Activated naive CD4-positive, alpha-beta T cell treated with anti-CD3 and anti-CD28 coated beads, Interleukin-2, amount 50 U/mL, for 24 hours (primary cell): ENCODE measurements around the gene CNKSR2.
"Not testable (repeated sequence)": the region's sequence is repeated elsewhere in the genome, so short reads cannot be mapped to it uniquely, and the experiment has no call there.

ENCODE experiments used
- H3K27ac Mint-ChIP-seq: one replicate; pipeline ENCODE4 v1.8.0; 2021; ENCODE audit warnings: mild to moderate bottlenecking, mixed read lengths
- H3K27me3 Mint-ChIP-seq: one replicate; pipeline ENCODE4 v1.8.0; 2021; ENCODE audit warnings: mixed read lengths
- H3K36me3 Mint-ChIP-seq: one replicate; pipeline ENCODE4 v1.8.0; 2021; ENCODE audit warnings: mixed read lengths
- H3K4me1 Mint-ChIP-seq: one replicate; pipeline ENCODE4 v1.8.0; 2021; ENCODE audit warnings: mixed read lengths
- H3K4me3 Mint-ChIP-seq: one replicate; pipeline ENCODE4 v1.8.0; 2021; ENCODE audit warnings: mild to moderate bottlenecking, mixed read lengths
- H3K9me3 Mint-ChIP-seq: one replicate; pipeline ENCODE4 v1.8.0; 2021; ENCODE audit warnings: mixed read lengths

The CNKSR2 gene

DNA sequence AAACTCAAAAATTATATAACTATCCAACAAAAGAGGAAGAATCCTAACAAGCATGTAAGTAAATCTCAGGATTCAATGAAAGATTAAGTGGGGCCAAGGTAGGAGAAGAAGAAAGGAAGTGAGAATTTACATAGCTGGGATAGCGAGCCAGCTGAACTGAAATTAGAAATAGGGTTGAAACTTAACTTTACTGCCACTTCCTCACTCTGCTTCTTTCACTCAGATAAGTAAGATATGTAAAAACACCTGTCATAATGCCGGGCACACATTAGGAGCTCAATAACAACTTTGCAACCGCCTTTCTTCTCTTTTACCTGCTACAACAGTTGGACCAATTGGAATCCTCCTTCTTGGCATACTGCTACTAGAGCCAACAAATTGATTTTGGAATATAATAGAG lies 129.4 kb downstream of the CNKSR2 start:
- Mint-ChIP-seq H3K4me1 (peaks cover 9% of the 10 kb centered on the region), H3K27me3 (no peaks in the 10 kb centered on the region), H3K9me3 (no peaks in the 10 kb centered on the region), H3K36me3 (peaks cover 11% of the 10 kb centered on the region), H3K27ac (no peak overlapping the region), H3K4me3 (no peak overlapping the region)

DNA sequence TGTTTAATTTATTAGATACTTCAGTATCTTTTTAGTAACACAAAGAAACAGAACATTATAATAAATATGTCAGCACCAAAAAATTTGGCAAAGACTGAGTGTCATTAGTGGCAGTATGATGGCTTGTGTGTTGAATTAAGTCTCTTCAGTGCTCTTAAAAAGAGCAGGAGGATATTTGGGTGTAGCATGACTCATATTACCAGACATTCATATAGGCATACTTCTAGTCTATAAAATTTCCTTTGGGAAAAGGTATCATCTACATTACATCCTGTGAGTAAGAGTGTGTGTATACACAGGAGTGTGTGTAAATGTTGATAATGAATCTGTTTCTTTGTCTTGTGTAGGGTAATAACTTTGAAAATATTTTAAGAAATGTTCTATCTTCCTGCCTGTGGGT lies 135.7 kb downstream of the CNKSR2 start:
- no peaks in the 10 kb centered on the region for H3K9me3 Mint-ChIP-seq
- H3K4me3 Mint-ChIP-seq: no peak overlapping the region
- H3K36me3 Mint-ChIP-seq: peaks cover 15% of the 10 kb centered on the region
- no peaks in the 10 kb centered on the region for H3K27me3 Mint-ChIP-seq
- no peak overlapping the region for H3K27ac Mint-ChIP-seq
- H3K4me1 Mint-ChIP-seq: peaks cover 9% of the 10 kb centered on the region

DNA sequence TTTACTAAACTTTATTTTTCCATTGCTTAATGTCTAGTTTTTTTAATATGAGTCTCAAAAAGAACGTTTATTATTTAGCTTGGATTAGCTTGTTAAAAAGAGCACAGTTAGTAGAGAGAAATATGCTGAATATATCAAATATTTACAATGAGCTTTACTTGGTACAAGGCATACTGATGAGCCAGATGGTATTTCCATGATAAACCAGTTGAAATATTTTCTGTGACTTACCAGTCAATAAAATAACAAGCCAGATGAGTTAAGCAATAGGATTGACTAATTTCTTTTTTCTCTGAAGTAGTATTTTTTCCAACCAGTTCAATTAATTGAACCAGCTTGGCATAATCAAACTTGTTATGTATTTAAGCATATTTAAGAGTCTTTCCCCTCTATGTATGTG lies 149.8 kb downstream of the CNKSR2 start:
- Mint-ChIP-seq H3K27ac (no peak overlapping the region), H3K4me3 (no peak overlapping the region), H3K9me3 (no peaks in the 10 kb centered on the region), H3K4me1 (peaks cover 5% of the 10 kb centered on the region), H3K36me3 (peaks cover 2% of the 10 kb centered on the region), H3K27me3 (no peaks in the 10 kb centered on the region)

DNA sequence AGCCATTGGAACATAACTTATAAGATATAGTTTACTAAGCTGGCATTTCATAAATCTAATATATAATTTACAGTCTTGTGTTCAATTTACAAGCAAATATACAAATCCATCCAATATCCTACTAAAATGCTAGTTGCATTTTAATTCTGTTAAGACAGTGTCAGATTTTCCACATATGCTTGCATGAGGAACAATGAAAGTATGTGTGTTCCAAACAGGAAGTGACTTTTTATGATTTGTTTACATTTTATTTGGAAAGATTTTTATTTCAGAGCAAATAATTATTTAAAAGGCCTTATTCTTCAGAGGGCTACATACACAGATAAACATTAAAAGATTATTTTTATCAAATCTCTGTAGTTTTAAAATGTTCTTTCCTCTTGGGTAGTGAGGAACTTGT lies 153.9 kb downstream of the CNKSR2 start:
- Mint-ChIP-seq H3K36me3 (peaks cover 7% of the 10 kb centered on the region), H3K4me1 (no peaks in the 10 kb centered on the region), H3K4me3 (no peak overlapping the region), H3K9me3 (no peaks in the 10 kb centered on the region), H3K27ac (no peak overlapping the region), H3K27me3 (no peaks in the 10 kb centered on the region)

DNA sequence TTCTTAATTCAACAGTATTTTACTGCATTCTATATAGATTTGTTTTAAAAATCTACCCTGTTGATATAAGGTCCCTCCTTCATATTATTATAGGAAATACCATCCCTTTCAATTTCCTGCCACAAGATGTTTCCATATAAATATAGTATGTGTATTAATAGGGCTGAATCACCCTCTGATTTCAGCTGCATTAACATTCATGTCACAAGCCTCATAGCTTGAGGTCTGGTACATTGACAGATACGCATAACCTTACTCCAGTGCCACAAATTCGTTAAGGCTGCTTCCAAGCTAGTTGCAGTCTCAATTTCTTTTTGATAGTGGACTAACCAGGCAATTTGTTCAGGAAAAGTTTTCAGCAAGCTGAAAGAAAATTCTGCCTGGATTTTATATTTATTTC lies 155.6 kb downstream of the CNKSR2 start:
- Mint-ChIP-seq H3K27ac (no peak overlapping the region), H3K9me3 (peaks cover 6% of the 10 kb centered on the region), H3K36me3 (peaks cover 13% of the 10 kb centered on the region), H3K27me3 (no peaks in the 10 kb centered on the region), H3K4me3 (no peak overlapping the region), H3K4me1 (no peaks in the 10 kb centered on the region)

DNA sequence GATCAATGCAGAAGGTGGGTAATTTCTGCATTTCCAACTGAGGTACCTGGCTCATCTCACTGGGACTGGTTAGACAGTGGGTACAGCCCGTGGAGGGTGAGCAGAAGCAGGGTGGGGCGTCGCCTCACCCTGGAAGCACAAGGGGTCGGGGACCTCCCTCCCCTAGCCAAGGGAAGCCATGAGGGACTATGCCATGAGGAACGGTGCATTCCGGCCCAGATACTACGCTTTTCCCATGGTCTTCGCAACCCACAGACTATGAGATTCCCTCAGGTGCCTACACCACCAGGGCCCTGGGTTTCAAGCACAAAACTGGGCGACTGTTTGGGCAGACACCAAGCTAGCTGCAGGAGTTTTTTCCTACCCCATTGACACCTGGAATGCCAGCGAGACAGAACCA lies 170.4 kb downstream of the CNKSR2 start:
- H3K27ac Mint-ChIP-seq, H3K4me1 Mint-ChIP-seq, H3K4me3 Mint-ChIP-seq, H3K27me3 Mint-ChIP-seq, H3K36me3 Mint-ChIP-seq, H3K9me3 Mint-ChIP-seq: not testable (repeated sequence)

DNA sequence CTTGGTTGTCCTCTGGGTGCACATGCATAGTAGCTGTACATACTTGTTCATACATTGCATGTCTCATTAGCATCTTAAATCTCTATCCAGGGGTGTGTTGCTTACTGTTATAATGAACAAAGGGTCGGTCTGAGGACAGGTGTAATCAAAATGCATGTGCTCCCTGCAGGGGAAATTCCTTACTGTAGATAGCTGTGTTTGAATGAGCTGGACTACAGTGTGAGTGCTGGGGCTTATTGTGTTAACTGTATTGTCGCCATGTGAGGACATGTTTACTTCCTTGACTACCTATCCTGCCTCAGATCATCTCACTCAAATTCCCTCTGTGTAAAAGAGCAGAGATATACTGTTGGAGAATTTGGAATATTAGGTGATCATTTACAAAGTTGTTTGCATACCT lies 185.2 kb downstream of the CNKSR2 start:
- Mint-ChIP-seq H3K4me3 (no peak overlapping the region), H3K27ac (no peak overlapping the region), H3K4me1 (peaks cover 4% of the 10 kb centered on the region), H3K36me3 (peaks cover 15% of the 10 kb centered on the region), H3K9me3 (no peaks in the 10 kb centered on the region), H3K27me3 (no peaks in the 10 kb centered on the region)

DNA sequence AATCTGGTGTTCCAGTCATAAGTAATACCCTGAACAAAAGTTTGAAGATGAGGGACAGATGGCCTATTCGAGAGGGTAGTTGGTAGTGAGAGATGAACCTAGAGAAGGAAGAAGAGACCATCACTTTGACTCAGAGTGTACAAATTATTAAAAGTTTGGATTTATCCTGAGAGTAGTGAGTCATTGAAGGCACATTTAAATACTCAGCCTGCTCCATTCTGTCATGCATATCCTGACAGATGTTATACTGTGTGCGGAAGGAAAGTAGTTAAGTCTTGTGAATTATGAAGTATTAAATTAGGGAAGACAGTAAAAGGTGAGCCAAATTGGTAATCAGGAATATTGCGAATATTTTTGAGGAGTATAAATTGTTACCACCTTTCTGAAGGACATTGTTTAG lies 190.8 kb downstream of the CNKSR2 start:
- Mint-ChIP-seq H3K9me3 (no peaks in the 10 kb centered on the region), H3K27me3 (no peaks in the 10 kb centered on the region), H3K27ac (no peak overlapping the region), H3K4me1 (no peaks in the 10 kb centered on the region), H3K4me3 (no peak overlapping the region), H3K36me3 (peaks cover 26% of the 10 kb centered on the region)

DNA sequence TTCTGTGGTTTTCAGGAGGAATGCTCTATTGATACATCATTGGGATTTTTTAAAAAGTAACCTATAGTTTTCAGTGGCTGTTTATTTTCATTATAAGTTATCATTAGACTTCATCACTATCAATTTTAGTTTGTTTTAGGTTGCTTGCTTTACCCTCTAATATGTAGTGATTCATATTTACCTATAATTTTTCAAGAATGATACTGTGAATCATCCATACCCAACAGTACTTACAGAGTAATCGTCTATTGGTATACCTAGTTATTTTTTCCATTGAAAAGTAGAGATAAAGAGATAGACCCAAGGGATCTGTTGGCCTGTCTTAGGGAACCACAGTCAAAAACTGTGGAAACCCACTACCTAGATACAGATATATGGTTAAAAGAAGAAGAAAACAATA lies 200.6 kb downstream of the CNKSR2 start:
- H3K9me3 Mint-ChIP-seq: no peaks in the 10 kb centered on the region
- peak overlapping the region; percentile 65 for H3K27ac Mint-ChIP-seq
- H3K4me3 Mint-ChIP-seq: no peak overlapping the region
- H3K27me3 Mint-ChIP-seq: no peaks in the 10 kb centered on the region
- H3K36me3 Mint-ChIP-seq: peaks cover 22% of the 10 kb centered on the region
- peaks cover 5% of the 10 kb centered on the region for H3K4me1 Mint-ChIP-seq

DNA sequence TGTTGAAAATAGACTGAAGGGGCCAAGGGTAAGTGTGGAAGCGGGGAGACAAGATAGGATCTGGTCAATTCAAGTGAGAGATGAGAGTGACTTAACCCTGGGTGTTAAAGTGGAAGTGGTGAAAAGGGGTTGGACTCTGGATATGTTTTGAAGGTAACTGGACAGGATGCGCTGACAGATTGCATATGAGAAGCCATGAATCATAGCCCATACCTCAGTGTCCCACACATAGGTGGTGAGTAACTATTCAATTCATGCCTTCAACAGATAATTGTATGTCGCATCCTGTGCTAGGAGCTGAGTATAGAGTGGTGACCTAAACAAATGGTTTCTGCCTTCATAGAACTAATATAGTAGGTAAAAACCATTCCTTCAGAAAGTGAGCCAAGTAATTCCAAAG lies 207.3 kb downstream of the CNKSR2 start:
- Mint-ChIP-seq H3K36me3 (peaks cover 12% of the 10 kb centered on the region), H3K27ac (peak overlapping the region; percentile 87), H3K27me3 (no peaks in the 10 kb centered on the region), H3K4me3 (no peak overlapping the region), H3K9me3 (no peaks in the 10 kb centered on the region), H3K4me1 (peaks cover 6% of the 10 kb centered on the region)

DNA sequence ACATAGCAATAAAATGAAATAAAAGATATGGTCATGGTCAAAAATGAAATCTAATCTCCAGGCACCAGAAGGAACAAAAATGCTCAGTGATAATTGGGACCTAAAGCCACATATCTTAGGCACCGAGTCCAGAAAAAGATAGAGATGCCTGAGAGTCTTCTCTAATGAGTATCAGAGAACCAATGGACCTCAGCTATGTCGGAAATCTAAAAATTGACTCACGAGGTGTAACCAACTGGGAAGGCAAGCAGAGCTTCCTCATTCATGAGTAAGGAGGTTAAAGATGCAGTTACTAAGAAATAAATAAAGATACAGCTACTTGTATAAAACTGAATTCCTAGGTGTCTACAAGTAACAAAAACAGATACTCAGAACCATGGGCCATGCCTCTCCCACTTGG lies 211.8 kb downstream of the CNKSR2 start:
- no peak overlapping the region for H3K27ac Mint-ChIP-seq
- H3K4me1 Mint-ChIP-seq: peaks cover 28% of the 10 kb centered on the region
- H3K27me3 Mint-ChIP-seq: no peaks in the 10 kb centered on the region
- no peak overlapping the region for H3K4me3 Mint-ChIP-seq
- no peaks in the 10 kb centered on the region for H3K9me3 Mint-ChIP-seq
- H3K36me3 Mint-ChIP-seq: peaks cover 13% of the 10 kb centered on the region

DNA sequence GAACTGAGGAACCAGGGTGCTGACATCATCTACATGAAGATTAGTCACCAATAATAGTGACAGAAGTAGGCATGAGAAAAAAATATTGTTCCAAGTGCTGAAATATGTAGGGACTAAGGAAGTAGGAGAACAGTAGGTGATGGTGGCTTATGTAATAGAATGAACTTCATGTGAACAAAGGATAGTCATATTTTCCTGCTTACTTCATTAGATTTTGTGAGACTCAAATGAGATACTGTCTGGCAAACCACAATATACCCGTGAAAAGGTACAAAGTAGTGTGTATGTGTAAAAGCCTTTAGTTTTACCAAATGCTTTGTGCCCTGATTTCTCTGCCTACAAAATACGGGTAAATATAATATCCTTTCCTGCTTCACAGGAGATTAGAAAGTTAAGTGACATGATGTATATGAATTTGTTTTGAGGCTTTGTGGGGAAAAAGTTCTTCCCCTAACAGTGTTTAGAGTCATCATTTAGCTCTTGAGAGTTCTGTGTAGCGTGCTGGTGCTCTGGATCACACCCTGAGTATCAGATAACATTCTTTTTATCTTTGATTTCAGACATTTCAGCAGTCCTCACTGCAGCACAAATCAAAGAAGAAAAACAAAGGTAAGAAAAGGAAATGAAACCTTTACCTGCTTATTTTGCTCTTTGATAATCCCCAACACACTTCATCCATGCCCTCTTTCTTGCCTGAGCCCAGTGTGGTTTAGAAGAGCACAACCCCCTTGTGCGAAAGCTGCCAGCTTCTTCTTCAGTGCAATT lies 216.0 kb downstream of the CNKSR2 start:
- H3K9me3 Mint-ChIP-seq: no peaks in the 10 kb centered on the region
- H3K27me3 Mint-ChIP-seq: no peaks in the 10 kb centered on the region
- peaks cover 6% of the 10 kb centered on the region for H3K36me3 Mint-ChIP-seq
- H3K27ac Mint-ChIP-seq: peak overlapping the region; percentile 90
- H3K4me3 Mint-ChIP-seq: peak overlapping the region; percentile 47
- H3K4me1 Mint-ChIP-seq: peaks cover 24% of the 10 kb centered on the region

DNA sequence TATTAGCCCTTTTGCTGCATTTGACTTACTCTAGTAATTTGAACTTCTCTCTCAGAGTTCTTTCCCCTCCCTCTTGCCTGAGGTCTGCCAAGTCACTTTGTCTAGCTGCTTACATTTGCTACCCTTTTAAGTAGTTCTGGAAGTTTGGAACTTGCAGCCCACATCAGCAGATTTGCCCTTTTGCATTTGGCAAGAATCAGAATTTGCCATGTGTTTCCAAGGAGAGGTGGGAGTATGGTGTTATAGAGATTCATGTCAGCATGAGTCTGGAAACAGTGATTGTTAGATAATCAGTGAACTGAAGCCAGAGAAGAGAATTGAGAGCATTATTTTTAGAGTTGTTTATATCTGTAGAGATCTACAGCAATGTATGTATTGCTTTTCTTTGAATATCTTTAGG lies 231.8 kb downstream of the CNKSR2 start:
- no peak overlapping the region for H3K4me3 Mint-ChIP-seq
- no peaks in the 10 kb centered on the region for H3K4me1 Mint-ChIP-seq
- H3K27me3 Mint-ChIP-seq: no peaks in the 10 kb centered on the region
- peaks cover 12% of the 10 kb centered on the region for H3K36me3 Mint-ChIP-seq
- no peak overlapping the region for H3K27ac Mint-ChIP-seq
- H3K9me3 Mint-ChIP-seq: no peaks in the 10 kb centered on the region

DNA sequence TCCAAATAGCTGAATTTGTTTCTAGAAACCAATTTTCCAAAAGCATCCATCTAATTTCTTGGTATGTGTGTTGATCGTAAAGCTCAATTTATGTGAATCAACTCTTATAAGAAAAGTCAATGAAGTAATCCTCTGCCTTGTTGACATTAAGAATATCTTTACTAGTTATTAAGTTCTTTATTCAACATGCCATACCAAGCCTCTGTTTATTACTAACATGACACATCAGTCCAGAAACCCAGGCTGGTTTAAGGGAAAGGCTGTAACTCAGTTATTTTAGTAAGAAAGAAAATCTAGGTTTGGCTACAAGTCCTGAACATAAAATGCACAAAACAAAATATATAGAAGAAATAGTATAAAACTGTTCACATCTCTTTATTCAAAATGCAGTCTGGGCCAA lies 235.9 kb downstream of the CNKSR2 start:
- Mint-ChIP-seq H3K4me3 (no peak overlapping the region), H3K4me1 (no peaks in the 10 kb centered on the region), H3K36me3 (peaks cover 12% of the 10 kb centered on the region), H3K27ac (no peak overlapping the region), H3K9me3 (no peaks in the 10 kb centered on the region), H3K27me3 (no peaks in the 10 kb centered on the region)

DNA sequence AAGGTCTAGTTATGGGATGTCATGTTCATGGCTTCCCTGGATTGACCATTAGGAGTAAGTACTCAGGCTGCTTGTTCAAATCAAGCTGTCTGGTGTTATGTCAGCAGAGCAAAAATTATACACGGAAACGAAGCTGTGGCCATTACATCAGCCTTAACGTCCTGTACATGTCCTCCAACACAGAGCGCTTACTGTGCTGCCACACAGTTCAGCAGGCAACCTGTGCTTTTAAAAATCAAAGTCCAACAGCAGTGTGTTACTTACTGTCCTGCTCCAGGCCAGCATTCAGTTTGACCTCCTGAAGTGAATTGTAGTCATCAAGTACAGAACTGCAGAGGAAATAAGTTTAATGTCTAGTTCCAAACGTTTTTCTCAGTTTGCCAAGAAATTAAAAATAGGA lies 237.9 kb downstream of the CNKSR2 start:
- H3K36me3 Mint-ChIP-seq: peaks cover 7% of the 10 kb centered on the region
- no peaks in the 10 kb centered on the region for H3K27me3 Mint-ChIP-seq
- no peak overlapping the region for H3K4me3 Mint-ChIP-seq
- no peaks in the 10 kb centered on the region for H3K9me3 Mint-ChIP-seq
- H3K27ac Mint-ChIP-seq: no peak overlapping the region
- H3K4me1 Mint-ChIP-seq: no peaks in the 10 kb centered on the region

DNA sequence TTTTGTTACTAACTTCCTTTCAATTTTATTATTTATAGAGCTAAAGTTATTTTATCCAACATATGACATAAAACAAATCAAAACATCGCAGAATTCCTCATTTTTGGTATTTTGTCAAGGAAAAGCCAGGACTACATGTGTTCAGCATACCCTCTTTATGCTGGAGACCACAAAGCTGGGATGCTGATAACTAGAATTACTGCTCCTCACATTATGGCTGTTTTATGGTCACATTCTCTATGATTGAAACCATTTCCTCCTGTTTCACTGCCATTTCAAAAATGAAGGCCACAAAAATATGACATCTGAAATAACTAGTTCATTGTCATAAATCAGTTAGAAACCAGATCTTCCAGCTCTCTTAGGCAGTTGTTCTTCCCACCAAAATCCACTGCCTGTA lies 242.2 kb downstream of the CNKSR2 start:
- Mint-ChIP-seq H3K36me3 (peaks cover 4% of the 10 kb centered on the region), H3K9me3 (no peaks in the 10 kb centered on the region), H3K4me1 (peaks cover 5% of the 10 kb centered on the region), H3K27ac (no peak overlapping the region), H3K4me3 (no peak overlapping the region), H3K27me3 (no peaks in the 10 kb centered on the region)

DNA sequence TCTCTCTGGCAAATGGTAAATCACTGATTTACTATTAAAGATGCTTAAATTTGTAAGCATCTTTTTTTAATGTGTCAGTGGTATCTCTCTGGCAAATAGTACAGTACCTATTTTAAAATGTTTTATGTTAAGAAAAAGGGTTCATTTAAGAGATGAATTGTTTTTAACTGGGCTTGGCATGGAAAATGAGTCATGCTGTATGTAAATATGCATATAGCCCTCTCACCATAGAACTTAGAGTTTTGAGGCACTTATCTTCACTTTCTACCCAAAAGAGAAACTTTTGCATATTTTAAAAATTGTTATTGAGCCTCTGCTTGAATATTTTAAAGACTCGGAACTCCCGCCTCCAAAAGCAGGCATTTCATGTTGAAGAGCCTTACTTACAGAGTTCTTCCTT lies 246.0 kb downstream of the CNKSR2 start:
- Mint-ChIP-seq H3K36me3 (no peaks in the 10 kb centered on the region), H3K27ac (peak overlapping the region; percentile 46), H3K4me1 (peaks cover 5% of the 10 kb centered on the region), H3K27me3 (no peaks in the 10 kb centered on the region), H3K4me3 (no peak overlapping the region), H3K9me3 (no peaks in the 10 kb centered on the region)
